NK-92 treated with Interleukin-12 subunit alpha and Interleukin-12 subunit beta, amount 100 ng/mL, for 24 hours (cell line): ENCODE measurements around the gene REXO4.
"Not testable (repeated sequence)": the region's sequence is repeated elsewhere in the genome, so short reads cannot be mapped to it uniquely, and the experiment has no call there.

Source experiments
- DNase-seq: peaks from one replicate; lab custom pipeline; 2025; lab: John Stamatoyannopoulos, UW

Gene REXO4

GRCh38 chr9:133417541-133418461, at the start of gene REXO4:
TSS of gene REXO4 (minus strand) at chr9:133418010. CDS start at chr9:133417844, 166 bp downstream.
- peak; percentile 80 for DNase-seq

- no peak for DNase-seq
Measured at GRCh38 chr9:133467101-133467500, 49.3 kb upstream of the REXO4 start.

- no peak for DNase-seq
Measured at GRCh38 chr9:133465984-133466383, 48.2 kb upstream of the REXO4 start.

GRCh38 chr9:133464638-133465037, 46.8 kb upstream of the REXO4 start:
- no peak for DNase-seq

- no peak for DNase-seq
Measured at GRCh38 chr9:133463864-133464615, 46.2 kb upstream of the REXO4 start.

- no peak for DNase-seq
Measured at GRCh38 chr9:133463234-133463863, 45.5 kb upstream of the REXO4 start.

GRCh38 chr9:133461975-133462374, 44.2 kb upstream of the REXO4 start:
- no peak for DNase-seq

GRCh38 chr9:133460405-133461175, 42.8 kb upstream of the REXO4 start:
- DNase-seq: no peak

- DNase-seq: peak; percentile 90
Measured at GRCh38 chr9:133459476-133460404, 41.9 kb upstream of the REXO4 start, which contains the start of gene CACFD1. TSS of gene CACFD1 (plus strand) at chr9:133459978. CDS start at chr9:133460067, 89 bp downstream.

- DNase-seq: no peak
Measured at GRCh38 chr9:133458643-133459312, 41.0 kb upstream of the REXO4 start.

- no peak for DNase-seq
Measured at GRCh38 chr9:133457748-133458147, 39.9 kb upstream of the REXO4 start.

GRCh38 chr9:133457233-133457632, 39.4 kb upstream of the REXO4 start:
- no peak for DNase-seq

- DNase-seq: no peak
Measured at GRCh38 chr9:133456409-133456808, 38.6 kb upstream of the REXO4 start.

- DNase-seq: no peak
Measured at GRCh38 chr9:133455936-133456335, 38.1 kb upstream of the REXO4 start.

- DNase-seq: no peak
Measured at GRCh38 chr9:133454943-133455673, 37.3 kb upstream of the REXO4 start.

GRCh38 chr9:133454325-133454724, 36.5 kb upstream of the REXO4 start:
- DNase-seq: no peak

GRCh38 chr9:133453651-133454050, 35.8 kb upstream of the REXO4 start:
- no peak for DNase-seq

GRCh38 chr9:133452562-133452961, 34.8 kb upstream of the REXO4 start:
- no peak for DNase-seq

- not testable (repeated sequence) for DNase-seq
Measured at GRCh38 chr9:133451865-133452264, 34.1 kb upstream of the REXO4 start.
